SK-N-SH treated with all-trans-retinoic acid at 6 μM for 48 hours (cell line): ENCODE measurements around the gene FOXO3.
A peak's percentile ranks its signal among the peaks of the same experiment; 100 is the strongest.

ENCODE experiments used
- ATAC-seq: fragments of 200-7000 bp; cut with Tn5 transposase; 3 replicates; pipeline ENCODE4 v1.9.1; 2020; ENCODE audit warnings: mild to moderate bottlenecking, moderate library complexity
- ARNTL ChIP-seq: fragments of 450-650 bp; formaldehyde crosslinking; IDR thresholded peaks from 2 replicates; pipeline ENCODE4 v1.5.0; 2020; ENCODE audit warnings: low read depth, mild to moderate bottlenecking, moderate library complexity, borderline replicate concordance
- CSDC2 ChIP-seq: fragments of 250-450 bp; sonication (Bioruptor Pico); IDR thresholded peaks from 2 replicates; pipeline ENCODE4 v1.5.0; 2020; ENCODE audit warnings: mild to moderate bottlenecking, moderate library complexity
- ESRRG ChIP-seq: fragments of 250-450 bp; sonication (Bioruptor Pico); IDR thresholded peaks from 2 replicates; pipeline ENCODE4 v1.6.1; 2021; ENCODE audit warnings: mild to moderate bottlenecking
- GLIS3 ChIP-seq: fragments of 250-450 bp; sonication (Bioruptor Pico); IDR thresholded peaks from 2 replicates; pipeline ENCODE4 v1.5.0; 2020; ENCODE audit warnings: mild to moderate bottlenecking, moderate library complexity
- OSR1 ChIP-seq: fragments of 250-450 bp; sonication (Bioruptor Pico); IDR thresholded peaks from 2 replicates; pipeline ENCODE4 v1.8.0; 2022; ENCODE audit warnings: moderate library complexity, mild to moderate bottlenecking, inconsistent platforms
- PPARA ChIP-seq: fragments of 250-450 bp; sonication (Bioruptor Pico); IDR thresholded peaks from 2 replicates; pipeline ENCODE4 v1.5.0; 2020; ENCODE audit warnings: mild to moderate bottlenecking, borderline replicate concordance
- RARB ChIP-seq: fragments of 250-450 bp; sonication (Bioruptor Pico); IDR thresholded peaks from 2 replicates; pipeline ENCODE4 v1.8.0; 2021; ENCODE audit warnings: mild to moderate bottlenecking, moderate library complexity
- ZC3H10 ChIP-seq: fragments of 250-450 bp; sonication (Bioruptor Pico); IDR thresholded peaks from 2 replicates; pipeline ENCODE4 v1.5.1; 2021; ENCODE audit warnings: mild to moderate bottlenecking, moderate library complexity
- ZNF565 ChIP-seq: fragments of 450-650 bp; formaldehyde crosslinking; conservative IDR thresholded peaks from 2 replicates; pipeline ENCODE4 v1.5.0; 2020; ENCODE audit warnings: low read depth, mild to moderate bottlenecking, moderate library complexity
- ZNF70 ChIP-seq: fragments of 450-650 bp; formaldehyde crosslinking; IDR thresholded peaks from 2 replicates; pipeline ENCODE4 v1.5.0; 2020; ENCODE audit warnings: mild to moderate bottlenecking, moderate library complexity
- ZNF8 ChIP-seq: fragments of 450-650 bp; formaldehyde crosslinking; IDR thresholded peaks from 2 replicates; pipeline ENCODE4 v1.5.0; 2020; ENCODE audit warnings: mild to moderate bottlenecking, moderate library complexity
- TF ChIP-seq, protein P1 (sequence below): fragments of 250-450 bp; sonication (Bioruptor Pico); IDR thresholded peaks from 2 replicates; pipeline ENCODE4 v1.8.0; 2020; ENCODE audit warnings: mild to moderate bottlenecking, moderate library complexity, borderline replicate concordance
- TF ChIP-seq, protein P2 (sequence below): fragments of 250-450 bp; sonication (Bioruptor Pico); IDR thresholded peaks from 2 replicates; pipeline ENCODE4 v1.5.1; 2021; ENCODE audit warnings: mild to moderate bottlenecking, moderate library complexity
- TF ChIP-seq, protein P3 (sequence below): fragments of 250-450 bp; sonication (Bioruptor Pico); IDR thresholded peaks from 2 replicates; pipeline ENCODE4 v1.5.1; 2020; ENCODE audit warnings: low read depth, mild to moderate bottlenecking, moderate library complexity
- TF ChIP-seq, protein P4 (sequence below): fragments of 250-450 bp; sonication (Bioruptor Pico); IDR thresholded peaks from 2 replicates; pipeline ENCODE4 v1.5.0; 2020; ENCODE audit warnings: mild to moderate bottlenecking, moderate library complexity
- TF ChIP-seq, protein P5 (sequence below): fragments of 250-450 bp; sonication (Bioruptor Pico); IDR thresholded peaks from 2 replicates; pipeline ENCODE4 v1.8.0; 2021; ENCODE audit warnings: low read depth, mild to moderate bottlenecking, moderate library complexity, borderline replicate concordance

Gene FOXO3

DNA sequence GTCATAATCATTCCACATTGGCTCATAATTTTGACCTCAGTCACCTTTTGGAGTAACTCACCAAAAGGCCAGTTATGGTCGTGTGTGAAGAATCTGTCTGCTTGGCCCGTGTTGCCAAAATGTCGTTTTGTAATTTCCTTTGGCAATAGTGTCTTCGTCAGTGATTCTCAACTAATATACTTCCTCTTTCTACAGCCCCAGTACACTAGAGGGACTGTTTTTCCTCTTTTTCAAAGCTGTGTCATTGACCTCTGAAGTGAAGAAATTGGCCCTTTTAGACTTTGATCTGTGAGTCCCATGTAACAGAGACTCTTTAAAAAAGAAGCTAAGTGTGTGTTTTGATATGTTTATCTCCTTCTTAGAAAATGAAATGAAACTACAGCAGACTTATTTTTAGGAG is 5.2 kb downstream of the FOXO3 start:
- 0 out of 3 replicates have a peak, but pooled peaks have one; percentile 2 for ATAC-seq
- TF ChIP-seq ZNF70 (CRISPR knock-in tag) (no peak), ZC3H10 (CRISPR knock-in tag) (no peak), ARNTL (no peak), ZNF565 (CRISPR knock-in tag) (no peak), GLIS3 (no peak)
- TF ChIP-seq, protein P1, sequence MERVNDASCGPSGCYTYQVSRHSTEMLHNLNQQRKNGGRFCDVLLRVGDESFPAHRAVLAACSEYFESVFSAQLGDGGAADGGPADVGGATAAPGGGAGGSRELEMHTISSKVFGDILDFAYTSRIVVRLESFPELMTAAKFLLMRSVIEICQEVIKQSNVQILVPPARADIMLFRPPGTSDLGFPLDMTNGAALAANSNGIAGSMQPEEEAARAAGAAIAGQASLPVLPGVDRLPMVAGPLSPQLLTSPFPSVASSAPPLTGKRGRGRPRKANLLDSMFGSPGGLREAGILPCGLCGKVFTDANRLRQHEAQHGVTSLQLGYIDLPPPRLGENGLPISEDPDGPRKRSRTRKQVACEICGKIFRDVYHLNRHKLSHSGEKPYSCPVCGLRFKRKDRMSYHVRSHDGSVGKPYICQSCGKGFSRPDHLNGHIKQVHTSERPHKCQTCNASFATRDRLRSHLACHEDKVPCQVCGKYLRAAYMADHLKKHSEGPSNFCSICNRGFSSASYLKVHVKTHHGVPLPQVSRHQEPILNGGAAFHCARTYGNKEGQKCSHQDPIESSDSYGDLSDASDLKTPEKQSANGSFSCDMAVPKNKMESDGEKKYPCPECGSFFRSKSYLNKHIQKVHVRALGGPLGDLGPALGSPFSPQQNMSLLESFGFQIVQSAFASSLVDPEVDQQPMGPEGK = no peak
- TF ChIP-seq, protein P2, sequence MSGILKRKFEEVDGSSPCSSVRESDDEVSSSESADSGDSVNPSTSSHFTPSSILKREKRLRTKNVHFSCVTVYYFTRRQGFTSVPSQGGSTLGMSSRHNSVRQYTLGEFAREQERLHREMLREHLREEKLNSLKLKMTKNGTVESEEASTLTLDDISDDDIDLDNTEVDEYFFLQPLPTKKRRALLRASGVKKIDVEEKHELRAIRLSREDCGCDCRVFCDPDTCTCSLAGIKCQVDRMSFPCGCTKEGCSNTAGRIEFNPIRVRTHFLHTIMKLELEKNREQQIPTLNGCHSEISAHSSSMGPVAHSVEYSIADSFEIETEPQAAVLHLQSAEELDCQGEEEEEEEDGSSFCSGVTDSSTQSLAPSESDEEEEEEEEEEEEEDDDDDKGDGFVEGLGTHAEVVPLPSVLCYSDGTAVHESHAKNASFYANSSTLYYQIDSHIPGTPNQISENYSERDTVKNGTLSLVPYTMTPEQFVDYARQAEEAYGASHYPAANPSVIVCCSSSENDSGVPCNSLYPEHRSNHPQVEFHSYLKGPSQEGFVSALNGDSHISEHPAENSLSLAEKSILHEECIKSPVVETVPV (CRISPR knock-in tag) = no peak
- TF ChIP-seq, protein P3, sequence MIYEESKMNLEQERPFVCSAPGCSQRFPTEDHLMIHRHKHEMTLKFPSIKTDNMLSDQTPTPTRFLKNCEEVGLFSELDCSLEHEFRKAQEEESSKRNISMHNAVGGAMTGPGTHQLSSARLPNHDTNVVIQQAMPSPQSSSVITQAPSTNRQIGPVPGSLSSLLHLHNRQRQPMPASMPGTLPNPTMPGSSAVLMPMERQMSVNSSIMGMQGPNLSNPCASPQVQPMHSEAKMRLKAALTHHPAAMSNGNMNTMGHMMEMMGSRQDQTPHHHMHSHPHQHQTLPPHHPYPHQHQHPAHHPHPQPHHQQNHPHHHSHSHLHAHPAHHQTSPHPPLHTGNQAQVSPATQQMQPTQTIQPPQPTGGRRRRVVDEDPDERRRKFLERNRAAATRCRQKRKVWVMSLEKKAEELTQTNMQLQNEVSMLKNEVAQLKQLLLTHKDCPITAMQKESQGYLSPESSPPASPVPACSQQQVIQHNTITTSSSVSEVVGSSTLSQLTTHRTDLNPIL = no peak
- TF ChIP-seq, protein P4, sequence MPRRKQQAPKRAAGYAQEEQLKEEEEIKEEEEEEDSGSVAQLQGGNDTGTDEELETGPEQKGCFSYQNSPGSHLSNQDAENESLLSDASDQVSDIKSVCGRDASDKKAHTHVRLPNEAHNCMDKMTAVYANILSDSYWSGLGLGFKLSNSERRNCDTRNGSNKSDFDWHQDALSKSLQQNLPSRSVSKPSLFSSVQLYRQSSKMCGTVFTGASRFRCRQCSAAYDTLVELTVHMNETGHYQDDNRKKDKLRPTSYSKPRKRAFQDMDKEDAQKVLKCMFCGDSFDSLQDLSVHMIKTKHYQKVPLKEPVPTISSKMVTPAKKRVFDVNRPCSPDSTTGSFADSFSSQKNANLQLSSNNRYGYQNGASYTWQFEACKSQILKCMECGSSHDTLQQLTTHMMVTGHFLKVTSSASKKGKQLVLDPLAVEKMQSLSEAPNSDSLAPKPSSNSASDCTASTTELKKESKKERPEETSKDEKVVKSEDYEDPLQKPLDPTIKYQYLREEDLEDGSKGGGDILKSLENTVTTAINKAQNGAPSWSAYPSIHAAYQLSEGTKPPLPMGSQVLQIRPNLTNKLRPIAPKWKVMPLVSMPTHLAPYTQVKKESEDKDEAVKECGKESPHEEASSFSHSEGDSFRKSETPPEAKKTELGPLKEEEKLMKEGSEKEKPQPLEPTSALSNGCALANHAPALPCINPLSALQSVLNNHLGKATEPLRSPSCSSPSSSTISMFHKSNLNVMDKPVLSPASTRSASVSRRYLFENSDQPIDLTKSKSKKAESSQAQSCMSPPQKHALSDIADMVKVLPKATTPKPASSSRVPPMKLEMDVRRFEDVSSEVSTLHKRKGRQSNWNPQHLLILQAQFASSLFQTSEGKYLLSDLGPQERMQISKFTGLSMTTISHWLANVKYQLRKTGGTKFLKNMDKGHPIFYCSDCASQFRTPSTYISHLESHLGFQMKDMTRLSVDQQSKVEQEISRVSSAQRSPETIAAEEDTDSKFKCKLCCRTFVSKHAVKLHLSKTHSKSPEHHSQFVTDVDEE (CRISPR knock-in tag) = no peak

DNA sequence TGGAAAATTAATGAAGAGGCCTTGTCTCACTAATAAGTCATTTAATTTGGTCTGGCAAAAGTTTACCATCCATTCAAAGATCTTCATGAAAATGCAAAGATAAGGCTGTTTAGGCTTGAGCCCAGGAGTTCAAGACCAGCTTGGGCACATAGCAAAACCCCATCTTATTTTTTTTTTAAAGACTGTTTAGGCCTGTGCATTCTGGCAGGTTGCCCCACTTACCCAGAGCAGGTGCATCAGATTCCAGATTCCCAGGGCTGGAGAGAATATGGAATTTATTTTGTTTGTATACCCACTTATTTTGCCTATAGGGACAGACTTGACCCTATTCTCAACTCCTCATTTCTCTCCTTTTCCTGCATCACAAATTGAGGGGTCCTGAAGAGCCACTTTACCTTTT is 5.7 kb downstream of the FOXO3 start:
- no peak for ATAC-seq
- no peak for TF ChIP-seq ARNTL
- TF ChIP-seq ZNF8 = no peak
- TF ChIP-seq ZNF565 (CRISPR knock-in tag) = no peak

DNA sequence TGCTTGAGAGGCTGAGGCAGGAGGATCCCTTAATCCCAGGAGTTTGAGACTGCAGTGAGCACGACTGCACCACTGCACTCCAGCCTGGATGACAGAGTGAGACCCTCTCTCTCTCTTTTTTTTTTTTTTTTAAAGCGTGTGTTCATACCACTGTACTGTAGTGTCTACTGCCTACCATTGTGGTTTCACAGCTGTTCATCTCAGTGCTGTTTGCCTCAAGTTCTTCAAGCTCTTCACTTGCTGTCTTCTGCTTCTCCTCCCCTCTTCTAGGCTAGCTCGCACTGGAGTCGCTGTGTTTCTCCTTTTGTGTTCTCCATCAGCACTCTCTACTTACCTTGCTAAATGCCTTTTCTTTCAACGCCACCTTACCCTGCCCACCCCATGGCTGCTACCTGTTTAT is 7.4 kb downstream of the FOXO3 start:
- TF ChIP-seq, protein P2 (CRISPR knock-in tag) = no peak
- TF ChIP-seq ZNF70 (CRISPR knock-in tag) = no peak
- TF ChIP-seq, all 23 proteins: peak for 0
- no peak for ATAC-seq

DNA sequence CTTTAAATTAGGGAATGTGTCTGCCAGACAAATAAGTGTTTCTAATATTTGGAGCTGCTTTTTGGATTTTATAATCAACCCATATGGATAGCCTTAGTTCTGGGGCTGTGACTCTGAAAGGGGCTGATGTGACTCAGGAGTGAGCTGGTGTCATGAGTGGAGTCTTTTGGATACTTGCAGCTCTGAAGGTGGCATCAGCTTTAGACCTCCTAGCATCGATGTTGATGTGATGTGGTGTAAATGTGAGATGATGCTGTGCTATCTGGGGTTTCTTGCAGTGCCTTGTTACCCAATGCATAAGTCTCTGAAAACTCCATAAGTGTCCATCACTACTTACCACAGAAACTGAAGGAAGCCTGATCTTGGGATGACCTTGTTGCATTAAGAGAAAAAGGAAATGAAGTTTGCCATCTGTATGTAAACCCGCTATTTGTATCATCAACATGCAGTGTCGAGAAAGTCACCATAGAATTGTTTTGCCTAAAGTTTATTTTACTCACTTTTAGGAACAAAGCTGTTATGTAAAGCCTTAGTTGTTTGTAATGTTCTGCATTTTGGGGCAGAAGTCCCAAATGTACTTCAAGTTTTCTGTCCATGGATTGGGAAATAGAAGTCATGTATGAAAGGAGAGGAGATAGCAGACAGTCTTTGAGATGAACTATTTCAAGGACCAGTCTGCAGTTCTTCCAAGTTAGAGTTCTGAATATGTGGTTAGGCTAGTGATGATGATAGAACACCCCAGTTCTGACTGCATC is 8.0 kb downstream of the FOXO3 start:
- ATAC-seq = no peak
- no peak for TF ChIP-seq GLIS3

DNA sequence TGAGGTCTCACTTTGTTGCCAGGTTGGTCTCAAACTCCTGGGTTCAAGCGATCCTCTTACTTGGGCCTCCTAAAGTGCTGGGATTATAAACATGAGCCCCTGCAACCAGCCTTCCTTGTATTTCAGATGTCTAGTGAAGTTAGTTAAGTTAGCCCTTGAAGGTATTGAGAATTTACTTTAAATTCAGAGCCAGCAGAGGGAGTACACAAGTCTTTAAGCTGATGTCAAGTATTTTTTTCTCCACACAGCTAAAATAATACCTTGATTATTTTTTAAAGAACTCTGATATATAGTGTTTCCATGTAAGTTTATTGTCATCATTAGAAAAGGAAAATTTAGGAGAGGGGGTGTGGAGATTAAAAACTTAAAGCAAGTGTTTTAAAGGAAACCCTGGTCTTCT is 9.8 kb downstream of the FOXO3 start:
- peak; percentile 23; the same call in 1 of the 3 replicates for ATAC-seq
- TF ChIP-seq ZC3H10 (CRISPR knock-in tag) (no peak), ZNF70 (CRISPR knock-in tag) (no peak), ESRRG (CRISPR knock-in tag) (no peak), ZNF565 (CRISPR knock-in tag) (no peak), RARB (CRISPR knock-in tag) (no peak), OSR1 (CRISPR knock-in tag) (no peak), PPARA (CRISPR knock-in tag) (no peak), CSDC2 (CRISPR knock-in tag) (no peak)
- TF ChIP-seq, protein P5, sequence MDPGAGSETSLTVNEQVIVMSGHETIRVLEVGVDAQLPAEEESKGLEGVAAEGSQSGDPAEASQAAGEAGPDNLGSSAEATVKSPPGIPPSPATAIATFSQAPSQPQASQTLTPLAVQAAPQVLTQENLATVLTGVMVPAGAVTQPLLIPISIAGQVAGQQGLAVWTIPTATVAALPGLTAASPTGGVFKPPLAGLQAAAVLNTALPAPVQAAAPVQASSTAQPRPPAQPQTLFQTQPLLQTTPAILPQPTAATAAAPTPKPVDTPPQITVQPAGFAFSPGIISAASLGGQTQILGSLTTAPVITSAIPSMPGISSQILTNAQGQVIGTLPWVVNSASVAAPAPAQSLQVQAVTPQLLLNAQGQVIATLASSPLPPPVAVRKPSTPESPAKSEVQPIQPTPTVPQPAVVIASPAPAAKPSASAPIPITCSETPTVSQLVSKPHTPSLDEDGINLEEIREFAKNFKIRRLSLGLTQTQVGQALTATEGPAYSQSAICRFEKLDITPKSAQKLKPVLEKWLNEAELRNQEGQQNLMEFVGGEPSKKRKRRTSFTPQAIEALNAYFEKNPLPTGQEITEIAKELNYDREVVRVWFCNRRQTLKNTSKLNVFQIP (CRISPR knock-in tag) = no peak
- TF ChIP-seq, protein P3 = no peak
- TF ChIP-seq, protein P1 = no peak
- TF ChIP-seq, protein P2 (CRISPR knock-in tag) = no peak
